RKO (cell line): Measurements from ENCODE around the gene ZNF428.
"Not testable (repeated sequence)": the region's sequence is repeated elsewhere in the genome, so short reads cannot be mapped to it uniquely, and the experiment has no call there.

Source experiments
- DNase-seq: peaks from one replicate; pipeline ENCODE4 v3.0.0-alpha.2; 2016; ENCODE audit warnings: low spot score

Gene ZNF428

GRCh38 chr19:43592800-43593350 is 26.6 kb downstream of the ZNF428 start:
- no peak for DNase-seq

DNA sequence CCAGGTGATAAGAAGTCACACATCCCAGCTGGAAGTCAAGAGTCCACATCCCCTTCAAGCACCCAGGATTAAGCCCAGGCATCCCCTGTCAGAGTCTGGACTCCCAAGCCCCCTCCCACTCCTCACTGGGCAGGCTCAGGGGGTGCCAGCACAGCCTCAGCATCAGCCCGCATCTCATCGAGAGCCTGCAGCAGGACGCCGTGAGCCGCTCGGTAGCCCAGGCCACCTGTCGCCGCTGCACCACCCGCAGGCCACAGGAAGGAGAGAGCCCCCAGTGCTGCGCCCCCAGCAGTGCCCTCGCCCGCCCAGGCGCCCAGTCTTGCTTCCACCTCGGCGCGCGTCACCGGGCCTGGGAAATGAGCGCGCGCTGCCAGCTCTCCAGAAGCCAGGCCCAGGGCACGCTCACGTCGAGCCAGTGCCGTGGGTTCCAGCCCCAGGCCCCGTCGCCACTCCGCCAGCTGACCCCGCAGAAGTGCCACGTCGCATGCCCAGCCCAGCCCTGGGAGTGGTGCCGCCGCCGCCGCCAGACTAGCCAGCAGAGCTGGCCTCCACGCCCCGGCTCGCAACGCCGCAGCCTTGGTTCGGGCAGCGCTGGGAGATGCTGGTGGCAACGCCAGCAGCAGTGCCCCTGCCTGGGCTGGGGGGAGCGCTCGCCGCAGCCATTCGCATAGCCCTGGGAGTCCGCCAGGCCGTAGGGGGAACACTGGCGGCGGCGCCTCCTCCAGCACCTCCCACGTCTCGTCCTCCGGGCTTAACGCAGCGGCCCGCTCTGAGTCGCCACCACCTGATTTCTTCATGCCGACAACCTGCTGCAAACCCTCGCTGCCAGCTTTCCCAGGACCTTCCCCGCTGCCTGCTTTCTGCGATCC is 27.3 kb downstream of the ZNF428 start:
- no peak for DNase-seq

DNA sequence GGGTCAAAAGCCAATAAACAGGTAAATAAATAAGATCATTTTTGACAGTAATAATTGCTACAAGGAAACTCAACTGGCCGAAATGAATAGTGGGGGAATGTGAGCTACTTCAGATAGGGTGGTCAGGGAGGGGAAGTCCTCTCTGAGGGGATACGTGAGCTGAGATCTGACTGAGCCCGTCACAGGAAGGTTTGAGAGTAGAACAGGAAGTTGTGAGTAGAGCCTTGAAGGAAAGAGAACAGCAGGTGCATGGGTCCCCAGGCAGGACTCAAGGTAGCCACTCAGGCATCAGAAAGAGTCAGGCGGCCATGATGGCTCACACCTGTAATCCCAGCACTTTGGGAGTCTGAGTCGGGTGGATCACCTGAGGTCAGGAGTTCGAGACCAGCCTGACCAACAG is 29.8 kb downstream of the ZNF428 start:
- DNase-seq, result no peak

DNA sequence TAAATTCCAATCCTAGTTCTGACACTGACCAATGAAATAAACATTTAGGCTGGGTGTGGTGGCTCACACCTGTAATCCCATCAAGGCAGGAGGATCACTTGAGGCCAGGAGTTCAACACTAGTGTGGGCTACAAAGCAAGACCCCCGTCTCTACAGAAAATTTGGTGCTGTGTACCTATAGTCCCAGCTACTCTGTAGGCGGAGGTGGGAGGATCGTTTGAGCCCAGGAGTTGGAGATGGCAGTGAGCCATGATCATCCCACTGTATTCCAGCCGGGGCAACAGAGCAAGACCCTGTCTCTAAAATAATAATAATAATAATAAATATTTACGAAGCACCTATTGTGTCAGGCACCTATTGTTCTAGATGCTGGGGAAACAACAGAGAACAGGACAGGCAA is 30.2 kb downstream of the ZNF428 start:
- DNase-seq, result no peak

DNA sequence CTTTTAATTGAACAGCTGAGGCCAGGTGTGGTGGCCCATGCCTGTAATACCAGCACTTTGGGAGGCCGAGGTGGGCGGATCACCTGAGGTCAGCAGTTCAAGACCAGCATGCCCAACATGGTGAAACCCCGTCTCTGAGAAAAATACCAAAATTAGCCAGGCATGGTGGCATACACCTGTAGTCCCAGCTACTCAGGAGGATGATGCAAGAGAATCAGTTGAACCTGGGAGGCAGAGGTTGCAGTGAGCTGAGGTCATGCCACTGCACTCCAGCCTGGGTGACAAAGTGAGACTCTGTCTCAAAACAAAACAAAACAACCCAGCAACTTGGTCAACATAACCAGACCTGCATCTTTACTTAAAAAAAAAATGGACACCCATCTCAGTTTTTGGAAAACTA is 32.4 kb downstream of the ZNF428 start:
- DNase-seq, result not testable (repeated sequence)

DNA sequence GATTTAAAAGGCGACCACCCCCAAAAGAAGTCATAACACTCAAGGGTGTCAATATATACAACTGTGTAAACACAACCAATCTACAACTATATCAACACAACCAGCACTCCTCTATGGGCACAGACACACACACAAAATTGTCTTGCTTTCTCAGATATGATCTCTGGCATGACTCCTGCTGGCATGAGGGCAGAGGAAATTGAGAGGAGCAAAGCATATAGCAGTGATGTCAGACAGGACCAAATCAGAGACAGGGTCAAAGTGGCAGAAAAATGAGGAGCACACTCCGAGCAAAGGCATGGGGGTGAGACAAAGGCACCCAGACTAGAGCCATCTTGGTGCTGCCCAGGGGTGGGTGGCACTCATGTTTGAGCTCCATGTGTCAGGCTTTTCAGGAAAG is 33.1 kb downstream of the ZNF428 start:
- DNase-seq, result no peak

DNA sequence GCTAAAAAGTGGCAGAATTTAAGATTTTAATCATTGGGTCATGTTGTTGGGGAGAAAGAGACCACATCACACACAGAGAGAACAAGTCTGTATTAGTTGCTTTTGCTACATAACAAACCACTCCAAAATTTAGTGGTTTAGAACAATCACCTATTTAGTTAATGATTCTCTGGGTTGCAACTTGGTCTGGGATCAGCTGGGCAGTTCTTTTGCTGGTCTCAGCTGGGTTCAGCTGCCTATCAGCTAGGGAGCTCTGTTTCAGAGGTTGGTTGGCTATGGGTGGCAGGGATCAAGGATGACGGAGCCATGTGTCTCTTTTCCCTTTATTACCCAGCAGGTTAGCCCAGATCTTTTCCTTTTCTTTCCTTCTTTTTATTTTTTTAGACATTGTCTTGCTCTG is 34.9 kb downstream of the ZNF428 start:
- no peak for DNase-seq

DNA sequence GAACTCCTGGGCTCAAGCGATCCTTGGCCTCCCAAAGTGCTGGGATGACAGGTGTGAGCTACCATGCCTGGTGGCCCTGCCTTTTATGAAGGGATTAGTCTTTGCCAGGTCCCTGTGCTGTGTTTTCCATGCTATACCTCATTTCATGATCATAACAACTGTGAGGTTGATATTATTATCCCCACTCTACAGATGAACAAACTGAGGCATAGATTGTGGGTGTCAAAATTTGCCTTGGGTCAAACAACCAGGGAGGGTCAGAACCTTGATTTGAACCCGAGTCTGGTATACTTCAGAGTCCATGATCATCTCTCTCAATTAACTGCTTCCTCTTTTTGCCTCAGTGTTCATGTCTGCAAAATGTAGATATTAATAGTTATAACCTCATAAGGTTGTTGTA is 36.9 kb downstream of the ZNF428 start:
- DNase-seq, result no peak

- DNase-seq, result no peak
These were observed 38.0 kb downstream of the ZNF428 start for GRCh38 chr19:43581467-43581866.

DNA sequence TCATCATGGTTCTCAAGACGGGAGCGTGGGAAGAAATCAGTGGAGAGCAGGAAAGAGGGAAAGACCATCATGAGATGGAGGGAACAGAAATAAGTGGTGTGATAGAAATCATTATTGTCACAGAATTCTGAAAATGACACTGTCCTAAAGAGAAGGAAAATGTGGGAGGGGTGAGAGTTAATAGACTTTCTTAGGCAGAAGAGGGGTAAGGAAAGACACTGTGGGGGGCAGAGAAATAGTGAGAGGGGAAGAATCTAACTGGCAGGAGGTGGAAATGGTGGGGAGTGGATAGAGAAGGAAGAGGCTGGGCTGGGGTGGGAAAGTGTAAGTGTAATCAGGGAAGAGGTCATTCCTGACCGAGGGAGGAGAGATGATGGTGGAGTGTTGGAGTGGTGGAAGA is 40.6 kb downstream of the ZNF428 start:
- DNase-seq, result no peak

DNA sequence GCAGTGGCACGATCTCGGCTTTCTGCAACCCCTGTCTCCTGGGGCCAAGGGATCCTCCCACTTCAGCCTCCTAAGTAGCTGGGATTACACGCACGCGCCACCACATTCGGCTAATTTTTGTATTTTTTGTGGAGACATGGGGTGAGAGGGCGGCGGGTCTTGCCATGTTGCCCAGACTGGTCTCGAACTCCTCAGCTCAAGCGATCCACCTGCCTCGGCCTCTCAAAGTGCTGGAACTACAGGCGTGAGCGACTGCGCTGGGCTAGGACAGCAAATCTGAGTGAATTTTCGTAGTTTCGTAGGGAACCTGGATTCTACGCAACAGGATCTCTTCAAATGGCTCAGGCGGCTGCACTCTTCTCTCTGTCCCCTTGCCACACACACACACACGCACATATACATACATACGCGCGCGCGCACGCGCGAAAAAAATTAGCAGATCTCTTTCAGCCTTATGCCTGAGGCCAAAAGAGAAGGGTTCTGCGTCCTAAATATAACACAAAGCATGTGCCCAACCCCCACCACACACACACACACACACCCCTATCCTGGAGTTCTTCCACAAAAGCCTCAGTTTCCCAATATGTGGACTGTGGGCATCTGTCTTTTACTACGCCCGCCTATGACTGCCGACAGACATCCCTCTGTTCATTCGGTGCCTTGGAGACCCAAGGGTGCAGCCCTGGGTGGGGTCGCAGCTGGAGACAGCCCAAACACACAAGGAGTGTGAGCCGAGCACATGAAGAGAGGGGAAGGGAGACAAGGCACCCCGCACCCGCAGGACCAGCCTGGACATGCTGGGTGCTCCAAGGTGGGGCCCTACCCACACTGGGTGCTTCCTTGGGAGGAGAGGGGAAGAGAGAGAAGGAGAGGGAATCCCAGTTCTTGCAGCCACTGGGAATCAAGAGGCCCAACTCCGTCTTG is 43.2 kb downstream of the ZNF428 start:
- no peak for DNase-seq

- peak; percentile 98 for DNase-seq
These were observed 44.1 kb downstream of the ZNF428 start, which contains the start of the genes PINLYP and XRCC1 for GRCh38 chr19:43575156-43575950. Gene PINLYP, plus strand, starts transcription at chr19:43575801. Its CDS starts 1,391 bp downstream, at chr19:43577192. Gene XRCC1, minus strand, starts transcription at chr19:43575527. Its CDS starts 69 bp downstream, at chr19:43575458.

GRCh38 chr19:43574424-43575155 is 44.8 kb downstream of the ZNF428 start:
- DNase-seq, result peak; percentile 91

DNA sequence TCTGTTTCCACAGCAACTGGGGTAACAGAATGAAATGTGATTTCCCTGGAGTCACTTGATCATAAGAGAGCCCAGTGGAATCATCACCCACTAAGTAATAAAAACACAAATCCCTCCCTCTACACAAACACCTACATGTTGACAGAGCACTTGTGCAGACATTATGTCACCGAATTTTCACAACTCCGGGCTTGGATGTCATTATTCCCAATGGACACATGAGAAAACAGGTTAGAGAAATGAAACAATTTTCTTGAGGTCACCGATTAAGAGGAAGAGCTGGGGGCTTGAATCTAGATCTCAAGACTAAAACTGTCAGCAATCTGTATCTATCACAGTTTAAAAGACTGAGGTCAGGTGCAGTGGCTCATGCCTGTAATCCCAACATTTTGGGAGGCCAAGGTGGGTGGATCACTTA is 47.2 kb downstream of the ZNF428 start:
- DNase-seq, result no peak

DNA sequence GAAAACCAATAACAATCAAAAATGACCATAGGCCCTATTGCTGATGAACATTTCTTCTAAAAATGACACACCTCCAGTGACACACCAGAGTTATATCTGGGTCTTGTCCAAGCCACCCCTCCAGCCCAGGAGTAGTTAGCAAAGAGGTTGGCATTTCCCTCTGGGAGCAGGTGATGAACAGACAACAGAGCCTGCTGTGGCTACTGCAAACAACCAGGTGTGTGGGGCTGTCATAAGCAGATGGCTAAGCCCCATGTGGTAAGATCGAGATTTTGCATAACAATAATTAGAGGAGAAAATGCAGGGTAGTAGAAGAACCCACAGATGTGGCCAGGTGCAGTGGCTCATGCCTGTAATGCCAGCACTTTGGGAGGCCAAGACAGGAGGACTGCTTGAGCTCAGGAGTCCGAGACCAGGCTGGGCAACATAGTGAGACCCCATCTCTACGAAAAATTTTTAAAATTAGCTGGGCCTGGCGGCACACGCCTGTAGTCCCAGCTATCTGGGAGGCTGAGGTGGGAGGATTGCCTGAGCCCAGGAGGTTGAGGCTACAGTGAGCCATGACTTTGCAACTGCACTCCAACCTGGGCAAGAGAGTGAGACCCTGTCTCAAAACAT is 49.1 kb downstream of the ZNF428 start:
- no peak for DNase-seq

GRCh38 chr19:43569657-43570056 is 49.8 kb downstream of the ZNF428 start:
- no peak for DNase-seq

DNA sequence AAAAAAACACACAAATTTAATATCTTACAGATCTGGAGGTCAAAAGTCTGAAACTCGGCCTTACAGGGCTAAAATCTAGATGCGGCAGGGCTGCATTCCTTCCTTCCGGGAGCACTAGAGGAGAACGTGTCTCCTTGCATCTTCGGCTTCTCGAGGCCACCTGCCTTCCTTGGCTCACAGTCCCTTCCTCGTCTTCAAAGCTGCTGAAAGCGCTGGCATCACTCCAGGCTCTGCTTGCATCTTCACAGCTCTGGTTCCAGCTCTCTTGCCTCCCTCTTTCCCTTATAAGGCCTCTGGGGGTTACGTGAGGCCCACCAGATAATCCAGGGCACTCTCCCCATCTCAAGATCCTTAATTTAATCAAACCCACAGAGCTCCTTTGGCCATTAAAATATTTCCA is 54.6 kb downstream of the ZNF428 start:
- no peak for DNase-seq

DNA sequence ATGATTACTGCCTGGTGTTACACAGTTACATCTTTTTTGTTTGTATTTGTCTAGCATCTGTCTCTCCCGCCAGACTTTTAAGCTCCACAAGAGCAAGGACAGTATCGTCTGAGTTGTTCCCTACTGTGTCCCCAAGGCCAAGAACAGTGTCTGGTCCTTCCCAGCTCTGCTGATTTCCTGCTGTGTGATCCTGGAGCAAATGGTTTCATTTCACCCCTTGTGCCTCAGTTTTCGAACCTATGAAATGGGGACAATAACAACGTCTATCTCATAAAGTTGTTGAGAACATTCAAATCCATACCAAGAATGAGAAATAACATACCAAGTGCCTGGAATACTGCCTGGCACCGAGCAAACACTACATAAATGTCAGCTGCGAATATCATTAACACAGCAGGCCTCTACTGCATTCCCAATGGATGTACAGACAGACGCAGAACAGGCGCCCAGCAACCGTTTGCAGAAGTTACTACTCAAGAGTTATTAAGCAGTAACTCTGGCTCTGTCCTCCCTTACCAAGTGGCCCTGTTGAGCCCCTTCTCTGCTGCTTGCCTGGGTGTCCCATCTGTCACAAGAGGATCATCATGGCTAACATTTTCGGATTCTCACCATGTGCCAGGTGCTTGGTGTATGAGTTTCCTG is 55.5 kb downstream of the ZNF428 start:
- no peak for DNase-seq

DNA sequence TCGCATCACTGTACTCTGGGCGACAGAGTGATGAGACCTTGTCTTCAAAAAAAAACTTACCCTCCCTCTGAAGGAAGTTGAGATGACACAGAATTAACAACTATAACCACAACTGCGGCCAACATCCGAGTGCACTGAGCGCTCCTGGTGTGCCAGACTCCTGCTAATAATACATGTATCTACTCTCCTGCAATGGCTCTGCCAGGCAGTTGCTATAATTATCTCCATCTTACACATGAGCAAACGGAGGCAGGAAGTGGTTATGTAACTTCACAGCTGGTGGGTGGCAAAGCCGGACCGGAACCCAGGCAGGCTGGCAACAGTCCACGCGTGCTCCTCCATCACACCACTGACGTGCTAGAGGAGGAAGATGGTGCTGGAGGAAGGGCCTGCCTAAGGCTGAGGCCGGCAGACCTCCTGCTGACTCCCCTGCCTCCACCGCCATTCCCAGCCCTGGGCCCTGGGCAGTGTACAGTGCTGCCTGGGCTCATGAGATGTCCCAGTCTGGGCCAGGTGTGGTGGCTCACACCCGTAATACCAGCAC is 56.7 kb downstream of the ZNF428 start:
- DNase-seq, result peak; percentile 73

- DNase-seq, result no peak
These were observed 57.2 kb downstream of the ZNF428 start for GRCh38 chr19:43562226-43562697.
